Keratinocyte (primary cell): Measurements from ENCODE around the gene ARHGAP22. TPM values are rescaled to one million over a fixed set of nuclear protein-coding genes. Genes with fewer than 3 reads are reported as not detected.

Experiments used
- DNase-seq: peaks from one replicate; pipeline ENCODE4 v3.0.0-alpha.2; 2011; ENCODE audit warnings: low read depth, missing footprints, low spot score
- FAIRE-seq: peaks from 2 replicates; lab custom pipeline; 2011; peaks lifted over from hg19 to GRCh38; lab: Jason Lieb, UNC
- H2AFZ ChIP-seq: 2 replicates; pipeline ENCODE4 v1.6.0; 2012; ENCODE audit warnings: low read length, control low read depth, inconsistent platforms; ENCODE audit not compliant: control insufficient read depth
- H3K27ac ChIP-seq: 2 replicates; pipeline ENCODE4 v1.5.1; 2011; ENCODE audit warnings: low read length; ENCODE audit not compliant: control insufficient read depth, insufficient read depth
- H3K27me3 ChIP-seq: 3 replicates; pipeline ENCODE4 v1.6.0; 2011; ENCODE audit warnings: low read length; ENCODE audit not compliant: control insufficient read depth, insufficient read depth; ENCODE audit errors: extremely low read depth
- H3K36me3 ChIP-seq, 2 experiments: 2 replicates in 1 of 2; 3 replicates in 1 of 2; pipeline ENCODE4 v1.5.1; 2011; ENCODE audit warnings: low read length in 2 of 2, mild to moderate bottlenecking in 1 of 2; ENCODE audit not compliant: control insufficient read depth in 2 of 2, insufficient read depth in 2 of 2; ENCODE audit errors: extremely low read depth in 1 of 2
- H3K4me1 ChIP-seq: 3 replicates; pipeline ENCODE4 v1.5.1; 2011; ENCODE audit warnings: low read length; ENCODE audit not compliant: control insufficient read depth, insufficient read depth; ENCODE audit errors: extremely low read depth
- H3K4me2 ChIP-seq: 3 replicates; pipeline ENCODE4 v1.6.0; 2011; ENCODE audit warnings: low read depth, low read length; ENCODE audit not compliant: control insufficient read depth, insufficient read depth; ENCODE audit errors: extremely low read depth
- H3K4me3 ChIP-seq, 3 experiments: fragments of 200-600 bp in 1 of 3; sonication (generic) in 1 of 3; 2 replicates in 2 of 3; 3 replicates in 1 of 3; pipeline ENCODE4 v1.5.1; 2011 to 2016; ENCODE audit warnings: low read length in 3 of 3, mild to moderate bottlenecking in 3 of 3, control low read depth in 2 of 3, inconsistent platforms in 1 of 3, low read depth in 1 of 3, mixed read lengths in 1 of 3, mixed run types in 1 of 3, moderate library complexity in 1 of 3; ENCODE audit not compliant: control insufficient read depth in 2 of 3, insufficient read depth in 2 of 3; ENCODE audit errors: extremely low read depth in 1 of 3
- H3K79me2 ChIP-seq: 2 replicates; pipeline ENCODE4 v1.6.0; 2012; ENCODE audit warnings: low read length; ENCODE audit not compliant: control insufficient read depth, insufficient read depth
- H3K9ac ChIP-seq: 3 replicates; pipeline ENCODE4 v1.6.0; 2011; ENCODE audit warnings: low read length; ENCODE audit not compliant: control insufficient read depth, insufficient read depth; ENCODE audit errors: extremely low read depth
- H3K9me1 ChIP-seq: 3 replicates; pipeline ENCODE4 v1.6.0; 2011; ENCODE audit warnings: low read length; ENCODE audit not compliant: control insufficient read depth, insufficient read depth; ENCODE audit errors: extremely low read depth
- H3K9me3 ChIP-seq: 2 replicates; pipeline ENCODE4 v1.5.1; 2012; ENCODE audit warnings: low read depth, low read length; ENCODE audit not compliant: control insufficient read depth
- H4K20me1 ChIP-seq: 3 replicates; pipeline ENCODE4 v1.6.0; 2011; ENCODE audit warnings: low read length; ENCODE audit not compliant: control insufficient read depth, insufficient read depth; ENCODE audit errors: extremely low read depth
- EZH2 ChIP-seq: IDR thresholded peaks from one replicate; pipeline ENCODE4 v1.6.1; 2012; ENCODE audit warnings: inconsistent platforms, mild to moderate bottlenecking, low read length, moderate library complexity
- dilution Hi-C: fragments of 300-500 bp; cut with MboI; formaldehyde crosslinking; loops from one replicate; pipeline ENCODE4 v1.7.0; 2020; ENCODE audit warnings: low sequenced_read_pairs; ENCODE audit not compliant: extremely low pct_ligation_motif_present
- polyA plus RNA-seq, 5 experiments: library from polyadenylated mRNA; depleted of rRNA in 3 of 5; stranded (reverse) in 3 of 5; stranded (forward) in 1 of 5; unstranded in 1 of 5; fragments of >200 nt; gene quantifications; 1 replicate in 1 of 5; 2 replicates in 3 of 5; 3 replicates in 1 of 5; pipeline versions ENCODE4 v1.2.1 to v1.2.3, GENCODE V29; 2011 to 2012; ENCODE audit warnings: missing spikeins in 2 of 5, low read depth in 1 of 5, low replicate concordance in 1 of 5
- TF ChIP-seq, protein P1 (sequence below), 3 experiments: IDR thresholded peaks in 1 of 3; conservative IDR thresholded peaks in 1 of 3; optimal IDR thresholded peaks in 1 of 3; 2 replicates in 2 of 3; 3 replicates in 1 of 3; pipeline versions ENCODE3 to v1.5.1; 2011; ENCODE audit warnings: low read length in 3 of 3, mild to moderate bottlenecking in 3 of 3, moderate library complexity in 2 of 3, control low read depth in 1 of 3, inconsistent platforms in 1 of 3; ENCODE audit not compliant: insufficient read depth in 2 of 3; ENCODE audit errors: extremely low read depth in 1 of 3

Gene ARHGAP22
- polyA plus RNA-seq, 1 donor (not counting 4 experiments of a cell fraction or from before 2014, with no cell fraction given), result 4.9 TPM

DNA sequence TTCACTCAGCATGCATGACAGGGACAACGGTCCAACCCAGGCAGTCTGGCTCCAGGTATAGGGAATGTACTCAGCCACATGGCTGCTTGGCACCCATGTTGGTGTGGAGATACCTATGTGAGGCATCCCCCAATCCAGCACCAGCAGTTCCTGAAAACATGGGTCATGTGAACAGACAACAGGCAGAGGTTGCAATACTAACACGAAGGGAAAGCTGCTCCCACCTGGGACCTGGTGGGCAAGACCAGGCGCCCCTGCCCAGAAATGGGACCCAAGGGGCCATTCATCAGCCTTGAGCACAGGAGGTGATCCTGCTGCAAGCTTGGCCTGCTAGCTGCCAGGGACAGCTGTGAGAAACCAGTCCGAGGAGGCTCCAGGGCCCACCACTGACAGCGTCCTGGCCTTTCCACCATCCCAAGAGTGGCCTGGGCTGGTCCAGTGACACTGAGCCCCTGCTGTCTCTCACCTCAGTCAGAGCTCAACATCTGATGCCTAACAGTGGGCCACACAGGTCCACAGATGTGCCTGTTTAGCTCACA is 142.3 kb downstream of the ARHGAP22 start:
- no peak overlapping the region for H2AFZ ChIP-seq
- H3K4me1 ChIP-seq, result peaks cover 18% of the 10 kb centered on the region
- H3K27ac ChIP-seq, result no peak overlapping the region
- no peak for DNase-seq
- H3K4me3 ChIP-seq, result no peak overlapping the region
- dilution Hi-C loops, result no loop called here
- H4K20me1 ChIP-seq, result peaks cover 3% of the 10 kb centered on the region
- no peaks in the 10 kb centered on the region for H3K9me3 ChIP-seq
- no peak for FAIRE-seq
- H3K4me2 ChIP-seq, result no peak overlapping the region
- no peaks in the 10 kb centered on the region for H3K9me1 ChIP-seq
- H3K9ac ChIP-seq, result no peak overlapping the region
- TF ChIP-seq, protein P1, sequence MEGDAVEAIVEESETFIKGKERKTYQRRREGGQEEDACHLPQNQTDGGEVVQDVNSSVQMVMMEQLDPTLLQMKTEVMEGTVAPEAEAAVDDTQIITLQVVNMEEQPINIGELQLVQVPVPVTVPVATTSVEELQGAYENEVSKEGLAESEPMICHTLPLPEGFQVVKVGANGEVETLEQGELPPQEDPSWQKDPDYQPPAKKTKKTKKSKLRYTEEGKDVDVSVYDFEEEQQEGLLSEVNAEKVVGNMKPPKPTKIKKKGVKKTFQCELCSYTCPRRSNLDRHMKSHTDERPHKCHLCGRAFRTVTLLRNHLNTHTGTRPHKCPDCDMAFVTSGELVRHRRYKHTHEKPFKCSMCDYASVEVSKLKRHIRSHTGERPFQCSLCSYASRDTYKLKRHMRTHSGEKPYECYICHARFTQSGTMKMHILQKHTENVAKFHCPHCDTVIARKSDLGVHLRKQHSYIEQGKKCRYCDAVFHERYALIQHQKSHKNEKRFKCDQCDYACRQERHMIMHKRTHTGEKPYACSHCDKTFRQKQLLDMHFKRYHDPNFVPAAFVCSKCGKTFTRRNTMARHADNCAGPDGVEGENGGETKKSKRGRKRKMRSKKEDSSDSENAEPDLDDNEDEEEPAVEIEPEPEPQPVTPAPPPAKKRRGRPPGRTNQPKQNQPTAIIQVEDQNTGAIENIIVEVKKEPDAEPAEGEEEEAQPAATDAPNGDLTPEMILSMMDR (optimal IDR thresholded peaks at IDR 0.05 in 1 of 3, IDR thresholded peaks at IDR 0.05 in 1 of 3, conservative IDR thresholded peaks at IDR 0.05 in 1 of 3; ENCODE audit: extremely low read depth in 1 of 3, insufficient read depth in 2 of 3, low read length in 3 of 3), result no peak
- TF ChIP-seq EZH2, result no peak
- no peaks in the 10 kb centered on the region for H3K79me2 ChIP-seq
- H3K27me3 ChIP-seq, result no peaks in the 10 kb centered on the region
- H3K36me3 ChIP-seq, result peaks cover 0 to 3% of the 10 kb centered on the region in 2 experiments

DNA sequence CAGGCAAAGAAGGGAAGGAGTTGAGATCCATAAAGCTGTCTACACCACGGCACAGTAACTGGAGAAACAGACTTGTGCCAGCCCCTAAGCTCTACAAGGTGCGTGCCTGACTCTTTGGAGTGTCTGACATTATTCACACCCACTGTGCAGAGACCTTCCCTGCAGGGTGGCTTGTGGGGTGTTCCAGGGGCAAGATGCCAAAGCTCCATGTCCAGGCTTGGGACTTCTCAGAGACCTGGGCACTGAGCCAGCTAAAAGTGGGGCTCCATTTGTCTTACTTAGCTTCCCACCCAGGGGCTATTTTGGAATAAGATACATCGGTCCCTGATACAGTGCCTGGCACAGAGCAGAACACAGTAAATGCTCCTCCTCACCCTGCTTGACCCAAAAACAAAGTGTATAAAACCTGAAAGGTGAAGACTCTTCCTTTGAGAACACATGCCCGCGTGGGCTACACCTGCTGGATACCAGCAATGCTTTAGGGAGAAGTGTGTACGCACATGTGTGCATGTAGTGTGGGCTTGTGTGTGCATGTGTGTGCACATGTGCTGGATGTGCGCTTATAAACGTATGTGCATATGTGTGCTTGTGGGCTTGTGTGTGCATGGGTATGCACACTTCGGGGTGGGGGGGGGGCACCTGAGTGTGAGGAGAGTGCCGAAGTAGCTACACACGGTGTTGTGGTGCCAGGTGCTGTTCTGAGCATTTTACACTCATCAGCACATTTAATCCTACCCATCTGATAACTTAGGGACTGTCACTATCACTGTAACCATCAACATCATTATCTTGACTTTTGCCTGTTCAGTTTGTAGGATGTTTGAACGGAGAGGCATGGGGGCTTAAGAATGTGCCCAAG is 143.0 kb downstream of the ARHGAP22 start:
- H3K4me1 ChIP-seq, result peaks cover 14% of the 10 kb centered on the region
- no peak overlapping the region for H3K4me3 ChIP-seq
- peaks cover 3% of the 10 kb centered on the region for H4K20me1 ChIP-seq
- H3K9ac ChIP-seq, result no peak overlapping the region
- H3K9me1 ChIP-seq, result no peaks in the 10 kb centered on the region
- H3K36me3 ChIP-seq, result peaks cover 0 to 3% of the 10 kb centered on the region in 2 experiments
- no peak overlapping the region for H2AFZ ChIP-seq
- H3K9me3 ChIP-seq, result no peaks in the 10 kb centered on the region
- DNase-seq, result no peak
- no peaks in the 10 kb centered on the region for H3K27me3 ChIP-seq
- FAIRE-seq, result no peak
- H3K4me2 ChIP-seq, result no peak overlapping the region
- dilution Hi-C loops, result no loop called here
- TF ChIP-seq EZH2, result no peak
- TF ChIP-seq, protein P1 (optimal IDR thresholded peaks at IDR 0.05 in 1 of 3, IDR thresholded peaks at IDR 0.05 in 1 of 3, conservative IDR thresholded peaks at IDR 0.05 in 1 of 3; ENCODE audit: extremely low read depth in 1 of 3, insufficient read depth in 2 of 3, low read length in 3 of 3), result no peak
- H3K79me2 ChIP-seq, result no peaks in the 10 kb centered on the region
- no peak overlapping the region for H3K27ac ChIP-seq
